Activated CD8-positive, alpha-beta T cell treated with anti-CD3 and anti-CD28 coated beads for 36 hours (primary cell): ENCODE measurements around the gene EFEMP1. TPM values are rescaled to one million over a fixed set of nuclear protein-coding genes. Genes with fewer than 3 reads are reported as not detected.

Experiments used
- ATAC-seq: fragments of 200-7000 bp; cut with Tn5 transposase; one replicate; pipeline ENCODE4 v1.10.0; 2021; ENCODE audit warnings: mild to moderate bottlenecking, moderate library complexity
- CTCF ChIA-PET: fragments of 350-600 bp; sonication (Branson Sonifier 250); formaldehyde crosslinking; loops from one replicate; lab custom pipeline; 2021; ENCODE audit warnings: antibody characterized with exemption; lab: Charles Lee
- POLR2A ChIA-PET: fragments of 350-600 bp; sonication (Branson Sonifier 250); formaldehyde crosslinking; loops from one replicate; lab custom pipeline; 2021; ENCODE audit warnings: antibody characterized with exemption; lab: Charles Lee
- DNase-seq: peaks from one replicate; pipeline ENCODE4 v3.0.0-alpha.2; 2020
- H3K27ac Mint-ChIP-seq: one replicate; pipeline ENCODE4 v1.8.0; 2021; ENCODE audit warnings: mild to moderate bottlenecking, mixed read lengths
- H3K27me3 Mint-ChIP-seq: one replicate; pipeline ENCODE4 v1.8.0; 2021; ENCODE audit warnings: mixed read lengths
- H3K36me3 Mint-ChIP-seq: one replicate; pipeline ENCODE4 v1.8.0; 2021; ENCODE audit warnings: low read depth, mixed read lengths
- H3K4me1 Mint-ChIP-seq: one replicate; pipeline ENCODE4 v1.8.0; 2021; ENCODE audit warnings: low read depth, mixed read lengths
- H3K4me3 Mint-ChIP-seq: one replicate; pipeline ENCODE4 v1.8.0; 2021; ENCODE audit warnings: mild to moderate bottlenecking, moderate library complexity, mixed read lengths
- H3K9me3 Mint-ChIP-seq: one replicate; pipeline ENCODE4 v1.8.0; 2021; ENCODE audit warnings: mixed read lengths
- CTCF ChIP-seq: fragments of 200-600 bp; IDR thresholded peaks from one replicate; pipeline ENCODE4 v1.8.0; 2022; ENCODE audit warnings: antibody characterized with exemption, mild to moderate bottlenecking
- intact Hi-C: fragments of 100-400 bp; cut with micrococcal nuclease; formaldehyde crosslinking; loops from one replicate; pipeline ENCODE4 v1.10.0; 2022
- total RNA-seq, 2 experiments: library from RNA; stranded (reverse); gene quantifications; one replicate each; pipeline ENCODE4 v1.2.3, GENCODE V29; 2021

EFEMP1 gene
- total RNA-seq, 2 experiments from 2014 or later, result not detected

GRCh38 chr2:55934337-55934736 is 10.8 kb upstream of the EFEMP1 start:
- ATAC-seq (no peak), DNase-seq (no peak)
- no peak for TF ChIP-seq CTCF
- no peaks in the 10 kb centered on the region for H3K36me3 Mint-ChIP-seq
- intact Hi-C loops, result no loop called here
- POLR2A ChIA-PET, result no interaction called here
- no peaks in the 10 kb centered on the region for H3K4me1 Mint-ChIP-seq
- no peak overlapping the region for H3K4me3 Mint-ChIP-seq
- H3K27me3 Mint-ChIP-seq, result no peaks in the 10 kb centered on the region
- CTCF ChIA-PET, result no interaction called here
- H3K9me3 Mint-ChIP-seq, result no peaks in the 10 kb centered on the region
- no peak overlapping the region for H3K27ac Mint-ChIP-seq

- intact Hi-C loops, result no loop called here
- H3K27ac Mint-ChIP-seq, result no peak overlapping the region
- no peaks in the 10 kb centered on the region for H3K9me3 Mint-ChIP-seq
- no peaks in the 10 kb centered on the region for H3K36me3 Mint-ChIP-seq
- TF ChIP-seq CTCF, result no peak
- H3K4me1 Mint-ChIP-seq, result no peaks in the 10 kb centered on the region
- no peak overlapping the region for H3K4me3 Mint-ChIP-seq
- H3K27me3 Mint-ChIP-seq, result no peaks in the 10 kb centered on the region
- ChIA-PET POLR2A (no interaction called here), CTCF (no interaction called here)
- ATAC-seq, result no peak
- no peak for DNase-seq
These were observed 9.3 kb upstream of the EFEMP1 start for GRCh38 chr2:55932843-55933242.

GRCh38 chr2:55931281-55931680 is 7.7 kb upstream of the EFEMP1 start:
- Mint-ChIP-seq H3K27ac (no peak overlapping the region), H3K4me1 (no peaks in the 10 kb centered on the region), H3K27me3 (no peaks in the 10 kb centered on the region), H3K4me3 (no peak overlapping the region), H3K9me3 (no peaks in the 10 kb centered on the region), H3K36me3 (no peaks in the 10 kb centered on the region)
- ATAC-seq, result no peak
- TF ChIP-seq CTCF, result no peak
- ChIA-PET CTCF (no interaction called here), POLR2A (interaction anchor here (0.5 kb wide), 1 partner anchor 542 kb away, joined by 3 read pairs; no protein-coding TSS in a partner anchor)
- intact Hi-C loops, result no loop called here
- no peak for DNase-seq

- intact Hi-C loops, result no loop called here
- no peak for TF ChIP-seq CTCF
- Mint-ChIP-seq H3K9me3 (no peaks in the 10 kb centered on the region), H3K4me3 (no peak overlapping the region), H3K4me1 (no peaks in the 10 kb centered on the region), H3K27ac (no peak overlapping the region), H3K27me3 (peaks cover 7% of the 10 kb centered on the region), H3K36me3 (no peaks in the 10 kb centered on the region)
- no peak for DNase-seq
- ChIA-PET POLR2A (no interaction called here), CTCF (no interaction called here)
- no peak for ATAC-seq
These were observed 5.9 kb upstream of the EFEMP1 start for GRCh38 chr2:55929476-55929875.

- CTCF ChIA-PET, result no interaction called here
- intact Hi-C loops, result no loop called here
- H3K4me3 Mint-ChIP-seq, result no peak overlapping the region
- peaks cover 6% of the 10 kb centered on the region for H3K4me1 Mint-ChIP-seq
- DNase-seq, result no peak
- no peak for TF ChIP-seq CTCF
- H3K27me3 Mint-ChIP-seq, result peaks cover 28% of the 10 kb centered on the region
- H3K36me3 Mint-ChIP-seq, result no peaks in the 10 kb centered on the region
- no peak for ATAC-seq
- H3K9me3 Mint-ChIP-seq, result no peaks in the 10 kb centered on the region
- POLR2A ChIA-PET, result no interaction called here
- no peak overlapping the region for H3K27ac Mint-ChIP-seq
These were observed 3.4 kb upstream of the EFEMP1 start for GRCh38 chr2:55926974-55927373.
